Bronchial smooth muscle cell (primary cell): ENCODE measurements around the gene TNFSF13B. TPM values are rescaled to one million over a fixed set of nuclear protein-coding genes. Genes with fewer than 3 reads are reported as not detected.

ENCODE experiments used
- total RNA-seq: library from RNA; depleted of rRNA; stranded (reverse); fragments of >200 nt; gene quantifications from 2 replicates; pipeline ENCODE4 v1.2.1, GENCODE V29; 2014

TNFSF13B gene
- 4.9 and 5.5 TPM in 2 replicates for total RNA-seq

GRCh38 chr13:108269601-108270328, at the start of gene TNFSF13B:
TSS of gene TNFSF13B (plus strand) at chr13:108269718. CDS start at chr13:108269896, 178 bp downstream.

Other genes with a start within 250 kb of the TNFSF13B start
- 3.4 and 5.2 TPM in 2 replicates for gene LIG4, start 54.2 kb upstream of the TNFSF13B start, total RNA-seq
- gene ABHD13, start 51.3 kb upstream of the TNFSF13B start, total RNA-seq = 2.7 and 5.0 TPM in 2 replicates